Astrocyte (in vitro differentiated cells and primary cell): ENCODE data around the gene LCE1A. TPM values are rescaled to one million over a fixed set of nuclear protein-coding genes. Genes with fewer than 3 reads are reported as not detected.

Experiments
- DNase-seq: peaks from one replicate; pipeline ENCODE4 v3.0.0-alpha.2; 2010; ENCODE audit warnings: low read depth
- FAIRE-seq: peaks from 2 replicates; lab custom pipeline; 2011; peaks lifted over from hg19 to GRCh38; lab: Jason Lieb, UNC
- H2AFZ ChIP-seq: 2 replicates; pipeline ENCODE4 v1.6.0; 2012; ENCODE audit warnings: low read depth, low read length, inconsistent platforms
- H3K27ac ChIP-seq: 2 replicates; pipeline ENCODE4 v1.5.1; 2011; ENCODE audit warnings: low read depth, low read length, inconsistent platforms
- H3K27me3 ChIP-seq: 2 replicates; pipeline ENCODE4 v1.6.0; 2011; ENCODE audit warnings: low read length, inconsistent platforms; ENCODE audit not compliant: insufficient read depth
- H3K36me3 ChIP-seq: 2 replicates; pipeline ENCODE4 v1.5.1; 2011; ENCODE audit warnings: low read length, inconsistent platforms; ENCODE audit not compliant: insufficient read depth
- H3K4me1 ChIP-seq: 2 replicates; pipeline ENCODE4 v1.5.1; 2011; ENCODE audit warnings: low read length, inconsistent platforms; ENCODE audit not compliant: insufficient read depth
- H3K4me2 ChIP-seq: 2 replicates; pipeline ENCODE4 v1.6.0; 2012; ENCODE audit warnings: low read length, inconsistent platforms
- H3K4me3 ChIP-seq: 2 replicates; pipeline ENCODE4 v1.5.1; 2011; ENCODE audit warnings: low read depth, mild to moderate bottlenecking, low read length, inconsistent platforms; ENCODE audit not compliant: insufficient read depth
- H3K79me2 ChIP-seq: 2 replicates; pipeline ENCODE4 v1.6.0; 2012; ENCODE audit warnings: mild to moderate bottlenecking, low read length, inconsistent platforms; ENCODE audit not compliant: insufficient read depth
- H3K9ac ChIP-seq: 2 replicates; pipeline ENCODE4 v1.6.0; 2012; ENCODE audit warnings: mild to moderate bottlenecking, low read length, inconsistent platforms
- H3K9me3 ChIP-seq: 2 replicates; pipeline ENCODE4 v1.5.1; 2012; ENCODE audit warnings: low read depth, mild to moderate bottlenecking, low read length, inconsistent platforms; ENCODE audit not compliant: insufficient read depth
- H4K20me1 ChIP-seq: 2 replicates; pipeline ENCODE4 v1.6.0; 2012; ENCODE audit warnings: low read length, inconsistent platforms; ENCODE audit not compliant: insufficient read depth
- H3K27ac Mint-ChIP-seq: one replicate; pipeline ENCODE4 v1.8.0; 2021; ENCODE audit warnings: mild to moderate bottlenecking, mixed read lengths; ENCODE audit not compliant: unreplicated experiment
- H3K27me3 Mint-ChIP-seq: one replicate; pipeline ENCODE4 v1.8.0; 2021; ENCODE audit warnings: low read depth, mixed read lengths; ENCODE audit not compliant: unreplicated experiment
- H3K36me3 Mint-ChIP-seq: one replicate; pipeline ENCODE4 v1.8.0; 2021; ENCODE audit warnings: low read depth, mixed read lengths; ENCODE audit not compliant: unreplicated experiment
- H3K4me1 Mint-ChIP-seq: one replicate; pipeline ENCODE4 v1.8.0; 2021; ENCODE audit warnings: low read depth, mixed read lengths; ENCODE audit not compliant: unreplicated experiment
- H3K4me3 Mint-ChIP-seq: one replicate; pipeline ENCODE4 v1.8.0; 2021; ENCODE audit warnings: mild to moderate bottlenecking, moderate library complexity, mixed read lengths; ENCODE audit not compliant: unreplicated experiment
- H3K9me3 Mint-ChIP-seq: one replicate; pipeline ENCODE4 v1.8.0; 2021; ENCODE audit warnings: mild to moderate bottlenecking, mixed read lengths; ENCODE audit not compliant: unreplicated experiment
- EZH2 ChIP-seq: IDR thresholded peaks from 2 replicates; pipeline ENCODE4 v1.6.1; 2012; ENCODE audit warnings: mild to moderate bottlenecking, low read length, inconsistent platforms; ENCODE audit not compliant: insufficient read depth
- total RNA-seq: library from RNA; stranded (reverse); gene quantifications from 2 replicates; pipeline ENCODE4 v1.2.1, GENCODE V29; 2021
- TF ChIP-seq, protein P1 (sequence below): IDR thresholded peaks from 2 replicates; pipeline ENCODE4 v1.5.1; 2011; ENCODE audit warnings: low read depth, mild to moderate bottlenecking, inconsistent platforms, low read length, moderate library complexity; ENCODE audit not compliant: insufficient read depth

LCE1A gene
- total RNA-seq, 1 donor from 2014 or later: not detected

DNA sequence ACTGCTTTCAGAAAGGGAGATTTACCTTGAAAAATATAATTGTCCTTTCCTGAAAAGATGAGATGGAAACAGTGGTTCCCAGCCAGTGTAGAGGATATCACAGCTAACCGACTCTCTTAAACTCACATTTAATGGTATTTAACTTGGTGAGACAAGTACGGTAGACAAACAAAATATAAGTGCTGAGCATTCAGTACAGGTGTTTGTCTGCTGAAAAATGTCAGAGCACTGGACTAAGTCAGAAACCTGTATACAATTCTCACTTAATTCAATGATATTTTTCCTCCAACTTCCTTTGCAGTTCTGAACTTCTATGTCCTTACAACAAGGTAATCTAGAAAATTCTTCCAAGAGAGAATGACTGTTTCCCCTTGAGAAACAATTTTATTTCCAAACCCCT, 15.6 kb upstream of the LCE1A start, which contains the start of gene LCE1B:
LCE1B (plus strand) TSS at position 301 of the 400 bp plus-strand sequence. CDS start 476 bp downstream, outside the sequence.
- Histone ChIP-seq H4K20me1 (no peaks in the 10 kb centered on the region), H2AFZ (no peak within 1 kb of the TSS), H3K4me1 (no peaks in the 10 kb centered on the region), H3K79me2 (no peaks in the 10 kb centered on the region), H3K27ac (no peak within 1 kb of the TSS), H3K9ac (no peak within 1 kb of the TSS), H3K4me2 (no peak within 1 kb of the TSS), H3K9me3 (no peaks in the 10 kb centered on the region), H3K27me3 (no peaks in the 10 kb centered on the region), H3K4me3 (no peak within 1 kb of the TSS), H3K36me3 (no peaks in the 10 kb centered on the region)
- Mint-ChIP-seq H3K36me3 (no peaks in the 10 kb centered on the region), H3K9me3 (no peaks in the 10 kb centered on the region), H3K4me3 (no peak within 1 kb of the TSS), H3K4me1 (no peaks in the 10 kb centered on the region), H3K27me3 (peaks cover 9% of the 10 kb centered on the region), H3K27ac (no peak within 1 kb of the TSS)
- TF ChIP-seq EZH2: no peak
- TF ChIP-seq, protein P1, sequence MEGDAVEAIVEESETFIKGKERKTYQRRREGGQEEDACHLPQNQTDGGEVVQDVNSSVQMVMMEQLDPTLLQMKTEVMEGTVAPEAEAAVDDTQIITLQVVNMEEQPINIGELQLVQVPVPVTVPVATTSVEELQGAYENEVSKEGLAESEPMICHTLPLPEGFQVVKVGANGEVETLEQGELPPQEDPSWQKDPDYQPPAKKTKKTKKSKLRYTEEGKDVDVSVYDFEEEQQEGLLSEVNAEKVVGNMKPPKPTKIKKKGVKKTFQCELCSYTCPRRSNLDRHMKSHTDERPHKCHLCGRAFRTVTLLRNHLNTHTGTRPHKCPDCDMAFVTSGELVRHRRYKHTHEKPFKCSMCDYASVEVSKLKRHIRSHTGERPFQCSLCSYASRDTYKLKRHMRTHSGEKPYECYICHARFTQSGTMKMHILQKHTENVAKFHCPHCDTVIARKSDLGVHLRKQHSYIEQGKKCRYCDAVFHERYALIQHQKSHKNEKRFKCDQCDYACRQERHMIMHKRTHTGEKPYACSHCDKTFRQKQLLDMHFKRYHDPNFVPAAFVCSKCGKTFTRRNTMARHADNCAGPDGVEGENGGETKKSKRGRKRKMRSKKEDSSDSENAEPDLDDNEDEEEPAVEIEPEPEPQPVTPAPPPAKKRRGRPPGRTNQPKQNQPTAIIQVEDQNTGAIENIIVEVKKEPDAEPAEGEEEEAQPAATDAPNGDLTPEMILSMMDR: no peak
- DNase-seq (no peak), FAIRE-seq (no peak)

DNA sequence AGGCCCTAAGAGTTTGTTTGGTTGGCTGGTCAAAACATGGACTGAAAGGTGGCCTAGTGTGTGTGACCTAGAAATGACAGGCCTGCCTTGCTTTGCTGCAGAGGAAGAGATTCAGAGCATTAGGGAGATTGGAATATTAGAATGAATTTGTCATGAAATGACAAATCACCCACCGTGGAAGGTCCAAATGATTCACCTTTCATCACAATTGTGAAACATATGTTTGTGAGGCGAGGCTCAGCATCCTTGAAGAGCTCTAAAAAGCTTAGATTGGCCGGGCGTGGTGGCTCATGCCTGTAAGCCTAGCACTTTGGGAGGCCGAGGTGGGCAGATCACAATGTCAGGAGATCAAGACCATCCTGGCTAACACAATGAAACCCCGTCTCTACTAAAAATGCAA, 10.0 kb upstream of the LCE1A start:
- no peaks in the 10 kb centered on the region for H3K9me3 ChIP-seq
- H3K27ac ChIP-seq: no peak overlapping the region
- FAIRE-seq (no peak), DNase-seq (no peak)
- H3K79me2 ChIP-seq: no peaks in the 10 kb centered on the region
- TF ChIP-seq, protein P1: no peak
- no peak for TF ChIP-seq EZH2
- H4K20me1 ChIP-seq: no peaks in the 10 kb centered on the region
- H3K4me1 Mint-ChIP-seq: no peaks in the 10 kb centered on the region
- no peak overlapping the region for H3K4me2 ChIP-seq
- H3K27ac Mint-ChIP-seq: no peak overlapping the region
- H3K27me3 Mint-ChIP-seq: peaks cover 4% of the 10 kb centered on the region
- no peaks in the 10 kb centered on the region for H3K9me3 Mint-ChIP-seq
- no peaks in the 10 kb centered on the region for H3K36me3 ChIP-seq
- no peaks in the 10 kb centered on the region for H3K4me1 ChIP-seq
- no peak overlapping the region for H2AFZ ChIP-seq
- H3K36me3 Mint-ChIP-seq: no peaks in the 10 kb centered on the region
- H3K4me3 Mint-ChIP-seq: no peak overlapping the region
- no peak overlapping the region for H3K4me3 ChIP-seq
- no peak overlapping the region for H3K9ac ChIP-seq
- H3K27me3 ChIP-seq: no peaks in the 10 kb centered on the region

DNA sequence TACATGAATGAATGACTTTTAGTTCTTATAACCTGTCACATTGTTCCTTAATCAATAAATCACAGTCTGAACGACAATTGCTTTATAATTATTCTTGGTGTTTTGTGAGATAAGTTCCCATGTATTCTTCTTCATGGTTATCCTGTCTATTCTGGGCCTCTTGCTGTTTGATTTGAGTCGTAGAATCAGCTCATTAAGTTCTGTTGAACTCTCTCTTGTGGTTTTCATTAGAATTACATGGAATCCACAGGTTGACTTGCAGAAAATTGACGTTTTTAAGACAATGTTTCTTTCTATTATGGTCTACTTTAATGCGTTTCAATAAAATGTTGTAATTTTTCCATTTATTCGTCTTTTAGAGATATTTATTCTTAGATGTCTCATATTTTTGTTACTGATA, 4.0 kb upstream of the LCE1A start:
- H3K4me1 ChIP-seq: no peaks in the 10 kb centered on the region
- DNase-seq: no peak
- no peak overlapping the region for H3K9ac ChIP-seq
- no peak overlapping the region for H3K4me2 ChIP-seq
- peaks cover 7% of the 10 kb centered on the region for H3K27me3 Mint-ChIP-seq
- H3K4me3 Mint-ChIP-seq: no peak overlapping the region
- no peak overlapping the region for H2AFZ ChIP-seq
- H3K9me3 Mint-ChIP-seq: no peaks in the 10 kb centered on the region
- no peaks in the 10 kb centered on the region for H3K9me3 ChIP-seq
- H3K36me3 Mint-ChIP-seq: no peaks in the 10 kb centered on the region
- no peak overlapping the region for H3K4me3 ChIP-seq
- TF ChIP-seq EZH2: no peak
- TF ChIP-seq, protein P1: no peak
- H3K79me2 ChIP-seq: no peaks in the 10 kb centered on the region
- H3K36me3 ChIP-seq: no peaks in the 10 kb centered on the region
- H3K27ac Mint-ChIP-seq: no peak overlapping the region
- no peak overlapping the region for H3K27ac ChIP-seq
- no peaks in the 10 kb centered on the region for H3K27me3 ChIP-seq
- H4K20me1 ChIP-seq: no peaks in the 10 kb centered on the region
- no peaks in the 10 kb centered on the region for H3K4me1 Mint-ChIP-seq
- no peak for FAIRE-seq
